B cell (primary cell): ENCODE measurements around the gene ESYT2. TPM values are rescaled to one million over a fixed set of nuclear protein-coding genes. Genes with fewer than 3 reads are reported as not detected.

Source experiments
- ATAC-seq: fragments of 200-7000 bp; cut with Tn5 transposase; one replicate; pipeline ENCODE4 v1.10.0; 2021; ENCODE audit warnings: low read depth, mild to moderate bottlenecking, moderate number of reproducible peaks, moderate library complexity
- CTCF ChIA-PET: fragments of 350-600 bp; sonication (Branson Sonifier 250); formaldehyde crosslinking; loops from one replicate; lab custom pipeline; 2021; ENCODE audit warnings: antibody characterized with exemption, inconsistent platforms; lab: Charles Lee
- POLR2A ChIA-PET: fragments of 350-600 bp; sonication (Branson Sonifier 250); formaldehyde crosslinking; loops from one replicate; lab custom pipeline; 2021; ENCODE audit warnings: antibody characterized with exemption; lab: Charles Lee
- DNase-seq: peaks from one replicate; pipeline ENCODE4 v3.0.0; 2013
- H2AFZ ChIP-seq: 2 replicates; pipeline ENCODE4 v1.6.1; 2012; ENCODE audit warnings: mild to moderate bottlenecking, low read depth, low read length; ENCODE audit not compliant: insufficient read depth, poor library complexity, severe bottlenecking
- H3K27ac ChIP-seq, 2 donors: 1 replicate in 1 of 2; 2 replicates in 1 of 2; pipeline ENCODE4 v1.5.1; 2012 to 2013; ENCODE audit warnings: low read length in 2 of 2, mild to moderate bottlenecking in 2 of 2, moderate library complexity in 1 of 2
- H3K27me3 ChIP-seq, 4 experiments: fragments of 200-600 bp in 1 of 4; sonication (generic) in 1 of 4; replicated peaks in 1 of 4; 1 replicate in 2 of 4; 2 replicates in 2 of 4; pipeline versions ENCODE4 v1.6.1 to v1.7.0; 2013 to 2016; ENCODE audit warnings: low read length in 3 of 4, mild to moderate bottlenecking in 2 of 4, mixed read lengths in 1 of 4, moderate library complexity in 1 of 4; ENCODE audit not compliant: insufficient read depth in 4 of 4, control insufficient read depth in 3 of 4; ENCODE audit errors: control extremely low read depth in 1 of 4
- H3K36me3 ChIP-seq, 2 experiments: replicated peaks in 1 of 2; 1 replicate in 1 of 2; 2 replicates in 1 of 2; pipeline versions ENCODE4 v1.6.1 to v1.7.1; 2013; ENCODE audit warnings: low read length in 1 of 2; ENCODE audit not compliant: insufficient read depth in 2 of 2, control insufficient read depth in 1 of 2; ENCODE audit errors: control extremely low read depth in 1 of 2, extremely low read depth in 1 of 2
- H3K4me1 ChIP-seq, 2 donors: fragments of 200-600 bp in 1 of 2; sonication (generic) in 1 of 2; 1 replicate in 1 of 2; 2 replicates in 1 of 2; pipeline versions ENCODE4 v1.5.1 to v1.6.1; 2013 to 2017; ENCODE audit warnings: low read length in 2 of 2; ENCODE audit not compliant: control insufficient read depth in 2 of 2, insufficient read depth in 2 of 2
- H3K4me2 ChIP-seq: replicated peaks from 2 replicates; pipeline ENCODE3; 2012; ENCODE audit warnings: mild to moderate bottlenecking, low read depth, low read length; ENCODE audit not compliant: poor library complexity, severe bottlenecking
- H3K4me3 ChIP-seq, 5 experiments: fragments of 200-600 bp in 1 of 5; sonication (generic) in 1 of 5; 1 replicate in 3 of 5; 2 replicates in 2 of 5; pipeline versions ENCODE4 v1.5.1 to v1.7.0; 2011 to 2016; ENCODE audit warnings: low read length in 4 of 5, mild to moderate bottlenecking in 4 of 5, low read depth in 2 of 5, control low read depth in 1 of 5, moderate library complexity in 1 of 5; ENCODE audit not compliant: insufficient read depth in 1 of 5; ENCODE audit errors: control extremely low read depth in 1 of 5, extremely low read depth in 1 of 5
- H3K79me2 ChIP-seq: fragments of 200-600 bp; sonication (generic); one replicate; pipeline ENCODE4 v1.6.0; 2016; ENCODE audit warnings: low read length; ENCODE audit not compliant: control insufficient read depth, insufficient read depth
- H3K9ac ChIP-seq: fragments of 200-600 bp; sonication (generic); 2 replicates; pipeline ENCODE4 v1.6.1; 2017; ENCODE audit warnings: mild to moderate bottlenecking, low read length, moderate library complexity
- H3K9me3 ChIP-seq, 3 donors: one replicate each; pipeline versions ENCODE4 v1.6.1 to v1.7.1; 2013; ENCODE audit warnings: low read length in 2 of 3; ENCODE audit not compliant: control insufficient read depth in 2 of 3, insufficient read depth in 1 of 3; ENCODE audit errors: control extremely low read depth in 1 of 3
- H4K20me1 ChIP-seq: 2 replicates; pipeline ENCODE4 v1.6.0; 2012; ENCODE audit warnings: mild to moderate bottlenecking, low read length; ENCODE audit not compliant: insufficient read depth, control insufficient read depth, poor library complexity, severe bottlenecking
- H3K27ac Mint-ChIP-seq: one replicate; pipeline ENCODE4 v1.8.0; 2021; ENCODE audit warnings: mixed read lengths
- H3K27me3 Mint-ChIP-seq: one replicate; pipeline ENCODE4 v1.8.0; 2021; ENCODE audit warnings: mixed read lengths
- H3K4me1 Mint-ChIP-seq: one replicate; pipeline ENCODE4 v1.8.0; 2021; ENCODE audit warnings: mixed read lengths
- H3K4me3 Mint-ChIP-seq: one replicate; pipeline ENCODE4 v1.8.0; 2021; ENCODE audit warnings: mixed read lengths
- H3K9me3 Mint-ChIP-seq: one replicate; pipeline ENCODE4 v1.8.0; 2022; ENCODE audit warnings: mixed read lengths; ENCODE audit not compliant: insufficient read depth
- EZH2 ChIP-seq: IDR thresholded peaks from 2 replicates; pipeline ENCODE4 v1.6.1; 2012; ENCODE audit warnings: borderline replicate concordance, low read depth, mild to moderate bottlenecking, moderate library complexity, low read length; ENCODE audit not compliant: insufficient read depth, poor library complexity, severe bottlenecking
- WGBS: methylation state at CpG from one replicate; pipeline ENCODE4 v1.1.5; 2013; ENCODE audit warnings: missing lambda C conversion rate; ENCODE audit not compliant: insufficient coverage; 5-methylcytosine and 5-hydroxymethylcytosine counted together
- intact Hi-C: fragments of 100-400 bp; cut with micrococcal nuclease; formaldehyde crosslinking; loops from one replicate; pipeline ENCODE4 v1.10.0; 2022
- polyA plus RNA-seq: library from polyadenylated mRNA; depleted of rRNA; stranded (reverse); fragments of >200 nt; gene quantifications from 2 replicates; pipeline ENCODE4 v1.2.3, GENCODE V29; 2012
- total RNA-seq, 2 donors: library from RNA; stranded (reverse); fragments of 120-200 nt in 1 of 2; gene quantifications; 1 replicate in 1 of 2; 2 replicates in 1 of 2; pipeline versions ENCODE4 v1.2.3 to v1.2.4, GENCODE V29; 2013 to 2022
- TF ChIP-seq, protein P1 (sequence below): fragments of 200-600 bp; IDR thresholded peaks from one replicate; pipeline ENCODE4 v1.8.0; 2022; ENCODE audit warnings: antibody characterized with exemption, mild to moderate bottlenecking

ESYT2 gene
- total and polyA plus RNA-seq, 2 donors (not counting 1 experiment from before 2014, with no cell fraction given): 12.0 to 34.2 TPM

DNA sequence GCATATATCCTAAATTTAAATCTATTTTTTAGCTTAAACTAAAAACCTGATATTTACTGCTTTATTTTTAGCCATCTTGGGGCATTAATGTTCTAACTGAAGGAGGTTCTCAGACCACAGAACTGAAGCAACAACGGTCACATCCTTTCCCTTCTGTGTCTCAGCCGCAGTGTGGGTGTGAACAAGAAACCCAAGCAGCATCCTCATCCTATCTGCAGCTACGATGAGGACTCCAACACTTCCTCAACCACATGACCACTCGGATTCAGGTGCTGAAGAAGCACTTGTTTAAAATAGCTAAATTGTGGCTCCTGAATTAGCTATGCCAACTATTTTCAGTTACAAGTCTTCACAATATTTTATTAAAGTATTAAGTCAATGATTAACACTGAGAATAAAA is 5.3 kb downstream of the ESYT2 start:
- H4K20me1 ChIP-seq: peaks cover 38% of the 10 kb centered on the region
- H3K4me1 Mint-ChIP-seq: peaks cover 37% of the 10 kb centered on the region
- H3K9me3 ChIP-seq: no peaks in the 10 kb centered on the region
- ATAC-seq: no peak
- H3K4me2 ChIP-seq: no peak overlapping the region
- TF ChIP-seq, protein P1, sequence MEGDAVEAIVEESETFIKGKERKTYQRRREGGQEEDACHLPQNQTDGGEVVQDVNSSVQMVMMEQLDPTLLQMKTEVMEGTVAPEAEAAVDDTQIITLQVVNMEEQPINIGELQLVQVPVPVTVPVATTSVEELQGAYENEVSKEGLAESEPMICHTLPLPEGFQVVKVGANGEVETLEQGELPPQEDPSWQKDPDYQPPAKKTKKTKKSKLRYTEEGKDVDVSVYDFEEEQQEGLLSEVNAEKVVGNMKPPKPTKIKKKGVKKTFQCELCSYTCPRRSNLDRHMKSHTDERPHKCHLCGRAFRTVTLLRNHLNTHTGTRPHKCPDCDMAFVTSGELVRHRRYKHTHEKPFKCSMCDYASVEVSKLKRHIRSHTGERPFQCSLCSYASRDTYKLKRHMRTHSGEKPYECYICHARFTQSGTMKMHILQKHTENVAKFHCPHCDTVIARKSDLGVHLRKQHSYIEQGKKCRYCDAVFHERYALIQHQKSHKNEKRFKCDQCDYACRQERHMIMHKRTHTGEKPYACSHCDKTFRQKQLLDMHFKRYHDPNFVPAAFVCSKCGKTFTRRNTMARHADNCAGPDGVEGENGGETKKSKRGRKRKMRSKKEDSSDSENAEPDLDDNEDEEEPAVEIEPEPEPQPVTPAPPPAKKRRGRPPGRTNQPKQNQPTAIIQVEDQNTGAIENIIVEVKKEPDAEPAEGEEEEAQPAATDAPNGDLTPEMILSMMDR: no peak
- TF ChIP-seq EZH2: no peak
- peaks cover 93% of the 10 kb centered on the region for H3K79me2 ChIP-seq
- ChIA-PET CTCF (no interaction called here), POLR2A (no interaction called here)
- intact Hi-C loops: no loop called here
- H3K27me3 ChIP-seq: no peaks in the 10 kb centered on the region
- no peak overlapping the region for H3K4me3 ChIP-seq
- H2AFZ ChIP-seq: no peak overlapping the region
- WGBS: 0% methylated on average over 2 of the region's 4 CpGs
- peaks cover 18 to 19% of the 10 kb centered on the region in 2 donors for H3K4me1 ChIP-seq
- H3K27me3 Mint-ChIP-seq: no peaks in the 10 kb centered on the region
- no peaks in the 10 kb centered on the region for H3K36me3 ChIP-seq
- H3K27ac ChIP-seq: no peak overlapping the region
- H3K9me3 Mint-ChIP-seq: no peaks in the 10 kb centered on the region
- H3K27ac Mint-ChIP-seq: no peak overlapping the region
- H3K4me3 Mint-ChIP-seq: no peak overlapping the region
- peak; percentile 47 for DNase-seq
- no peak overlapping the region for H3K9ac ChIP-seq

DNA sequence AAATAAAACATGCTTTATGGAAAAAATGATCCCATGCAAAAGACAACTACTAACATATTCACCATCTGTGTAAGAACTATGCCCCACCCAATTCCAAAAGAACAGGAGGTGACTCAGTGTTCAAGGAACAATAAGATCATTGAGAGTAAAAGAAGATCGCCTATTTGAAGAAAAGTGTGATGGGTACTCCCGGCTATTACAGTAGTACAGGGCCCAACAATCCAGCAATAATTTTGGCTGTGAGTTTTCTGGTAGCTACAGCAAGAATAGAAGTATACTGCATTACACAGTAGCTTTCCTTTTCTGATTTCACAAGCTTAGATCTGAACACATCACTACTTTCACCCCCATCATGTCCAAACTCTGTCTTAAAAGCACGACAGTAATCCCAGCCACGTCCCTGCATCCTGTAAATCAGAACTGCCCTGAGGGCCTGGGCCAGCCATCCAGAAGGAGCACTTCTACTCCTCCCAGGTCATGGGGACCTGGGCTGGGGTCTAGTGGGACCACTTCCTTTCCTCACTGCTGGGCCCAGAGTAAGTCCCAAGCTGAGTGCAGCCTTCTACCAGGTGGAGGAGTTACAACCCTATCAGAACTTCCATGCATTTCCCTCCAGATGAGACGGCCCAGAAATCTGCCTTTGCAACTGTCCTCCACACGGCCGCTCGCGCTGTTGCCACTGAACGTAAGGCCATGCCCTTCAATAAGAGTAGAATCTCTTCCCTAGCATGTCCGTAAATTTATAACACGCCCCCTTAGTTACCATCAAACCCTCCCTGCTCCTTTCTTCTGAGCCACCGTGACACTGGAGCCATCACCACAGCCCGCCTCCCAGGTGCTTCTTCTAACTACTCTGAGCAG is 7.9 kb downstream of the ESYT2 start:
- intact Hi-C loops: no loop called here
- H3K9me3 ChIP-seq: no peaks in the 10 kb centered on the region
- no peak for TF ChIP-seq EZH2
- TF ChIP-seq, protein P1: no peak
- no peaks in the 10 kb centered on the region for H3K36me3 ChIP-seq
- 79% methylated on average over 9 of the region's 14 CpGs for WGBS
- H3K9ac ChIP-seq: no peak overlapping the region
- no peak overlapping the region for H3K4me2 ChIP-seq
- no peak overlapping the region for H3K27ac Mint-ChIP-seq
- CTCF ChIA-PET: interaction anchor here (0.6 kb wide), 1 partner anchor 20 kb away, joined by 3 read pairs; no protein-coding TSS in a partner anchor
- no peak overlapping the region for H3K4me3 Mint-ChIP-seq
- no peak overlapping the region for H3K4me3 ChIP-seq
- ATAC-seq (no peak), DNase-seq (no peak)
- H3K27me3 ChIP-seq: no peaks in the 10 kb centered on the region
- no peak overlapping the region for H2AFZ ChIP-seq
- no peak overlapping the region for H3K27ac ChIP-seq
- peaks cover 27 to 28% of the 10 kb centered on the region in 2 donors for H3K4me1 ChIP-seq
- no peaks in the 10 kb centered on the region for H3K9me3 Mint-ChIP-seq
- peaks cover 47% of the 10 kb centered on the region for H3K4me1 Mint-ChIP-seq
- H3K27me3 Mint-ChIP-seq: no peaks in the 10 kb centered on the region
- peaks cover 18% of the 10 kb centered on the region for H4K20me1 ChIP-seq
- POLR2A ChIA-PET: no interaction called here
- H3K79me2 ChIP-seq: peaks cover 95% of the 10 kb centered on the region
